CD4-positive, alpha-beta T cell treated with Interferon alpha-2 for 1 hour (primary cell): ENCODE results near the gene GRIK4.
"Not testable (repeated sequence)": the region's sequence is repeated elsewhere in the genome, so short reads cannot be mapped to it uniquely, and the experiment has no call there.

Experiments used
- DNase-seq, 2 donors: peaks; one replicate each; pipeline ENCODE4 v3.0.0-alpha.2; 2020 to 2022

The GRIK4 gene

GRCh38 chr11:120974965-120975364 is 463.4 kb downstream of the GRIK4 start:
- DNase-seq: no peak

GRCh38 chr11:120977266-120978137 is 466.0 kb downstream of the GRIK4 start:
- DNase-seq: no peak

- DNase-seq: no peak
These were observed 467.2 kb downstream of the GRIK4 start for GRCh38 chr11:120978701-120979100.

- DNase-seq: peak; percentile 5 to 38
These were observed 474.4 kb downstream of the GRIK4 start for GRCh38 chr11:120985718-120986569.

GRCh38 chr11:120988603-120989002 is 477.1 kb downstream of the GRIK4 start:
- no peak for DNase-seq

- DNase-seq: no peak
These were observed 480.5 kb downstream of the GRIK4 start for GRCh38 chr11:120991830-120992686.

- no peak for DNase-seq
These were observed 482.7 kb downstream of the GRIK4 start for GRCh38 chr11:120994091-120994859.

GRCh38 chr11:120995184-120995583 is 483.6 kb downstream of the GRIK4 start:
- no peak for DNase-seq

GRCh38 chr11:120996973-120997372 is 485.4 kb downstream of the GRIK4 start:
- DNase-seq: no peak

- DNase-seq: no peak
These were observed 487.0 kb downstream of the GRIK4 start for GRCh38 chr11:120998581-120998980.

GRCh38 chr11:121004206-121004840 is 492.8 kb downstream of the GRIK4 start:
- DNase-seq: no peak

- DNase-seq: no peak
These were observed 495.4 kb downstream of the GRIK4 start for GRCh38 chr11:121006922-121007321.

- no peak for DNase-seq
These were observed 497.0 kb downstream of the GRIK4 start for GRCh38 chr11:121008551-121008950.

GRCh38 chr11:121012091-121012490 is 500.5 kb downstream of the GRIK4 start:
- no peak for DNase-seq

- no peak for DNase-seq
These were observed 507.2 kb downstream of the GRIK4 start for GRCh38 chr11:121018746-121019145.

GRCh38 chr11:121021718-121022117 is 510.2 kb downstream of the GRIK4 start:
- not testable (repeated sequence) for DNase-seq

- peak; percentile 83 to 85 for DNase-seq
These were observed 512.6 kb downstream of the GRIK4 start, which contains the start of gene TBCEL for GRCh38 chr11:121023848-121024751. Gene TBCEL, plus strand, starts transcription at chr11:121024102. Its CDS starts 21,589 bp downstream, at chr11:121045691.

- no peak for DNase-seq
These were observed 513.4 kb downstream of the GRIK4 start for GRCh38 chr11:121024989-121025388.

GRCh38 chr11:121029153-121029552 is 517.6 kb downstream of the GRIK4 start:
- DNase-seq: no peak

GRCh38 chr11:121029813-121030445 is 518.4 kb downstream of the GRIK4 start:
- no peak for DNase-seq
